Cortex of kidney (tissue), 1 donor: Measurements from ENCODE around the gene NPIPA5.
"Not testable (repeated sequence)": the region's sequence is repeated elsewhere in the genome, so short reads cannot be mapped to it uniquely, and the experiment has no call there.

ENCODE experiments used
- DNase-seq: peaks from one replicate; lab custom pipeline; 2025; lab: John Stamatoyannopoulos, UW

The NPIPA5 gene

GRCh38 chr16:15389916-15390315 is 11.8 kb upstream of the NPIPA5 start:
- DNase-seq, result not testable (repeated sequence)

- not testable (repeated sequence) for DNase-seq
Measured at GRCh38 chr16:15388060-15388459, 10.0 kb upstream of the NPIPA5 start.

- DNase-seq, result not testable (repeated sequence)
Measured at GRCh38 chr16:15382810-15383209, 4.7 kb upstream of the NPIPA5 start.

GRCh38 chr16:15357495-15357894 is 20.6 kb downstream of the NPIPA5 start:
- not testable (repeated sequence) for DNase-seq

GRCh38 chr16:15354846-15355245 is 23.2 kb downstream of the NPIPA5 start:
- not testable (repeated sequence) for DNase-seq

GRCh38 chr16:15352852-15353251 is 25.2 kb downstream of the NPIPA5 start:
- DNase-seq, result not testable (repeated sequence)

GRCh38 chr16:15351745-15352144 is 26.3 kb downstream of the NPIPA5 start:
- not testable (repeated sequence) for DNase-seq

- not testable (repeated sequence) for DNase-seq
Measured at GRCh38 chr16:15351251-15351650, 26.8 kb downstream of the NPIPA5 start.

- DNase-seq, result not testable (repeated sequence)
Measured at GRCh38 chr16:15348721-15349120, 29.4 kb downstream of the NPIPA5 start.

GRCh38 chr16:15342337-15342736 is 35.8 kb downstream of the NPIPA5 start:
- not testable (repeated sequence) for DNase-seq

GRCh38 chr16:15338986-15339385 is 39.1 kb downstream of the NPIPA5 start:
- not testable (repeated sequence) for DNase-seq

GRCh38 chr16:15337974-15338605 is 40.0 kb downstream of the NPIPA5 start:
- not testable (repeated sequence) for DNase-seq

GRCh38 chr16:15335609-15336008 is 42.5 kb downstream of the NPIPA5 start:
- DNase-seq, result not testable (repeated sequence)

- not testable (repeated sequence) for DNase-seq
Measured at GRCh38 chr16:15333969-15334368, 44.1 kb downstream of the NPIPA5 start.

GRCh38 chr16:15330978-15331377 is 47.1 kb downstream of the NPIPA5 start:
- not testable (repeated sequence) for DNase-seq

GRCh38 chr16:15324954-15325353 is 53.1 kb downstream of the NPIPA5 start:
- DNase-seq, result not testable (repeated sequence)

GRCh38 chr16:15323373-15323772 is 54.7 kb downstream of the NPIPA5 start:
- DNase-seq, result not testable (repeated sequence)

GRCh38 chr16:15321221-15321620 is 56.9 kb downstream of the NPIPA5 start:
- not testable (repeated sequence) for DNase-seq

GRCh38 chr16:15314562-15314961 is 63.5 kb downstream of the NPIPA5 start:
- DNase-seq, result not testable (repeated sequence)
